Fibroblast of villous mesenchyme (primary cell): ENCODE results near the gene TNFSF11. TPM values are rescaled to one million over a fixed set of nuclear protein-coding genes. Genes with fewer than 3 reads are reported as not detected.

ENCODE experiments used
- DNase-seq: peaks from one replicate; pipeline ENCODE4 v3.0.0-alpha.2; 2010; ENCODE audit warnings: low read depth
- H3K4me3 ChIP-seq: 2 replicates; pipeline ENCODE4 v1.5.1; 2011; ENCODE audit warnings: low read depth, mild to moderate bottlenecking, low read length
- total RNA-seq: library from RNA; depleted of rRNA; stranded (reverse); fragments of >200 nt; gene quantifications from 2 replicates; pipeline ENCODE4 v1.2.3, GENCODE V29; 2012
- TF ChIP-seq, protein P1 (sequence below): IDR thresholded peaks from 2 replicates; pipeline ENCODE4 v1.5.1; 2012; ENCODE audit warnings: low read depth, mild to moderate bottlenecking, low read length; ENCODE audit not compliant: insufficient read depth

TNFSF11 gene
- total RNA-seq, 1 donor = not detected

DNA sequence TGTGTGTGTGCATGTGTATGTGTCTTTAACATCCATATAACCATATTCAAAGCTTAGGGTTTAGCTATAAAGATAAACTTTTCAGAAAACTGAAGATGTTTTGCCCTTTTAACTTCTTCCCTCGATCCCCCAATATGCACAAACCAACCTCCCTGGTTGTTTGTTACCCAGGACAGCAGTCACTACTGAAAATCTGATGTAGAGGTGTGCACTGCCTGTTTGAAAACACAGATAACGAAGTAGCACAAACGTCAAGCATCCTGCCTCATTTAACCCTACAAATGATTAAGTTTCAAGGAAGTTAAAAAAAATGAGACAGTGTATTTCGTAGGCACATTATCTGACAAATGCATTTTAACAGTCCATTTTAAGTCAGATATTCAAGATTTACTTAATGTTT is 3.6 kb downstream of the TNFSF11 start:
- no peak for DNase-seq
- TF ChIP-seq, protein P1, sequence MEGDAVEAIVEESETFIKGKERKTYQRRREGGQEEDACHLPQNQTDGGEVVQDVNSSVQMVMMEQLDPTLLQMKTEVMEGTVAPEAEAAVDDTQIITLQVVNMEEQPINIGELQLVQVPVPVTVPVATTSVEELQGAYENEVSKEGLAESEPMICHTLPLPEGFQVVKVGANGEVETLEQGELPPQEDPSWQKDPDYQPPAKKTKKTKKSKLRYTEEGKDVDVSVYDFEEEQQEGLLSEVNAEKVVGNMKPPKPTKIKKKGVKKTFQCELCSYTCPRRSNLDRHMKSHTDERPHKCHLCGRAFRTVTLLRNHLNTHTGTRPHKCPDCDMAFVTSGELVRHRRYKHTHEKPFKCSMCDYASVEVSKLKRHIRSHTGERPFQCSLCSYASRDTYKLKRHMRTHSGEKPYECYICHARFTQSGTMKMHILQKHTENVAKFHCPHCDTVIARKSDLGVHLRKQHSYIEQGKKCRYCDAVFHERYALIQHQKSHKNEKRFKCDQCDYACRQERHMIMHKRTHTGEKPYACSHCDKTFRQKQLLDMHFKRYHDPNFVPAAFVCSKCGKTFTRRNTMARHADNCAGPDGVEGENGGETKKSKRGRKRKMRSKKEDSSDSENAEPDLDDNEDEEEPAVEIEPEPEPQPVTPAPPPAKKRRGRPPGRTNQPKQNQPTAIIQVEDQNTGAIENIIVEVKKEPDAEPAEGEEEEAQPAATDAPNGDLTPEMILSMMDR = no peak
- no peak overlapping the region for H3K4me3 ChIP-seq

DNA sequence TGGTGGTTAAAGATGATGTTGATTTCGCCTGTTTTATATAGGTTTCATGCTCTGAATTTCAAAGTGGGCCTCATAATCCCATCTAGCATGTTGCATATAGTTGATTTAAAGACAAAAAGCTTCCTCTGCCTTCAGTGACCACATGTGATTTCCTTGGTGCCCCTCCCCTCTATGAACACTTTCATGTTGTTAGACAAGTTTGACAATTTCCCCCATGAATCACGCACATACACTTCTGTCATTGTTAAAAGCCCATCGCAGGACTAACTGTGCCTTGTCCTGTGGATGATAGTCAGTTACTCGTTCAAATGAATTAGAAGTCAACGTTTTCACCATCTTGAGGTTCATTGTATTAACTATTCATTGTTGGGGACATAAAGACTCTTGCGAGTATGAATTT is 6.7 kb downstream of the TNFSF11 start:
- TF ChIP-seq, protein P1 = no peak
- no peak overlapping the region for H3K4me3 ChIP-seq
- DNase-seq = no peak

DNA sequence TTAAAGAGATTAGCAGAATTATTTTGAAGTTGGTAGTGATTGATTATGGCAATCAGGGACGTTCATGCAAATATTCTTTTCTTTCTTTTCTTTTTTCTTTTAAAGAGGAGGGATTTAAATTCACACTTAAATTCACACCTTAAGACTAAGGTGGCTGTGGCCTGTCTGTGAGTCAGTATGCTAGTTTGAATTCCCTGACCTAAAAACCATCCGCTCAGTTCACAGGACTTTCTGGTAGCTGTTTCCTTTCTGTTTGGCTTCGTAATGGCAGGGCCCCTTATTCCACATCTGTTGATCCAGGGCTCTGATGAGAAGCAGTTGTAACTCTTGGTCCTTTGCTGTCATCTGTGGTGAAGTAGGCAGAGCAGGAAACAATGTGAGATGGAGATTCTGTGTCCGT is 7.5 kb downstream of the TNFSF11 start:
- no peak for DNase-seq
- TF ChIP-seq, protein P1 = no peak

DNA sequence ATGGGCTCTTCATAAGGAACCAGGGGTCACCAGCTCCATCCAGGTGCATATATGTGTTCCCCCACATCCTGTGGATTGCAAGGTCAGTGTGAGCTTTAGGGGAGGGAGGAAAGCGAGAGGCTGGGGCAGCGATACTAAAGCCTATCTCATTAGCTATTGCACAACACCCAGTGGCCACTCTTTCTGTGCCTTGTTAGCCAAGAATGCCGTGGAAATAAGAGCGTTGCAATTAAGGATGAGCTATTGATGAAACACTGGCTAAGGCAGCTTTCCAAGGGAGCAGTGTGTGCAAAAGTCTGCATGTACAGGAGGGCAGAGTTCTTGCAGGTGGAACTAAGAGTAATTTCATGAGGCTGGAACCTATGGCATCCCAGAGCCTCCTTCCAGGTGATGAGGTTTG is 17.6 kb downstream of the TNFSF11 start:
- DNase-seq = no peak
- H3K4me3 ChIP-seq = no peak overlapping the region
- TF ChIP-seq, protein P1 = no peak

More for the DNA sequence above, 7.5 kb downstream of the TNFSF11 start:
- no peak overlapping the region for H3K4me3 ChIP-seq

DNA sequence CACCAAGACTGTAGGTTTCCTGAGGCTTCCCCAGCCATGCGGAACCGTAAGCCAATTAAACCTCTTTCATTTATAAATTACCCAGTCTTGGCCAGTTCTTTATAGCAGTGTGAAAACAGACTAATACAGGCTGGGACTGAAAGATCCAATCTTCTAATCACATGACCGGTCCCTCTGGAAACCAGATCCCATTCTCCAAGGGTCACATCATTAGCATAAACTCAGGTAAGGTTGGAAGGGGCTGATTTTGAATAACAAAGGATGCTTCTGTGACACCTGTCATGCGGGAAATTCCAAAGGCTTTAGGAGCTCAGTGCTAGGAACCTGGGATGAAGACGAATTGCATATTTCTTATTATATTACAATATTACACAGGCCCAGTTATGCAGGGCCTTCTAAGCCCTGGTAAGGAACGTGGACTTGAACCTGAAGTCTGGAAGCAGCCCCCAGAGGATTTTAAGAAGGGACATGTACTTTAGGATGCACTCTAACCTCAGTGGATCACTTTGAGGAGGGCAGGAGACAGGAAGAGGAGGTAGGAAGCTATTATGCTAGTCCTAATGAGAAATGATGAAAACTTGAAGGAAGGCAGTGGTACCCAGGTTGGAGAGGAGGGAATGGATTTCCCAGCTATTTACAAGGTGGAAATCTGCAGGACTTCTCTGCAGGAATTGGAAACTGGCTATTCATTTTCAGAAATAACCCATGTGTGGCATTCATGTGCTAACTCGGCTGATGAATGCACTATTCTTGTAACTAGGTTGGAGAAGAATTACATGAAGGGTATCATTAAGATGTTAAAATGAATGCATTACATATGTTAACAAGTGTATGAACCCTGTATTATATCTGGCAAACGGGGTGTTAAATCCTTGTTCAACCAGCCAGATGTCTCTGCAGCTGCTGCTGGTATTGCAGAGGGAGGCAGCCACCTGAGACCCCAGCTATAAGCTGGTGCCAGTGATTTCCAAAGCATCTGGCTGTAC is 19.3 kb downstream of the TNFSF11 start:
- H3K4me3 ChIP-seq = no peak overlapping the region
- TF ChIP-seq, protein P1 = no peak
- DNase-seq = no peak

DNA sequence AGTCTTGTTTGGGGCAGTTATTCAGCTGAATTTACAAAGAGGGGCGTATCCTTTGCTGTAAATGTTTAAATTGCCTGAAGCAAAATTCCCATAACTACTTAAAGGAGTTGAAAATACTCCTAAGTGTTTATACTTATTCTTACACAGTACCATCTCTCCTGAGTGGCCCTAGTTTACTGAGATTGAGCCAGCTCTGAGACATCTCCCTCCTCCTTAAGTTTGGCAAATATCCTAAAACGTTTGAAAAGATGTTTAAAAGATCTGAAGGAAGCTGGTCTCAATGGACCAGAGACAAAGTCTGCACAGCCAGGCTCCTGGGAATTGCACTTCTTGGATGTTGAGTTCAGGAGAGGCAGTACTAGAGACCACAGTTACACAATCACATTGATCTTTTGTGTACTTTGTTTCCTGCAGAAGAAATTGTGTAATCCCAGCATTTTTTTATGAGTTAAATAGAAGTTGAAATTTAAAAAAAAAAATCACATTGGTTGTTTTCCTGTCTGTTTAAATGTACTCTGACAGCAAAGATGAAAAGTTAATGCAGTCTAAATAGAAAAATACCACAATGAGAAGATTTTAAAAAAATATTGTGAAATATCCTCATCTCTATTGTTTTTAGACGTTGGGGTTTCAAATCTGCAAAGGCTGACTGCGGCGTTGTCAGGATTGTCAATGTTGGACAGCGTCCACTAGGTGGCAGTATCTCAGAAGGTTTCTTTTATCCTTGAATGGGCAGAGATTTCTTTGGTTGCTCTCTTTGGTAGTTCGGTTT is 20.7 kb downstream of the TNFSF11 start:
- TF ChIP-seq, protein P1 = peak; percentile 79
- H3K4me3 ChIP-seq = no peak overlapping the region
- peak; percentile 87 for DNase-seq
